ENCODE results near the gene DRGX.

DNA sequence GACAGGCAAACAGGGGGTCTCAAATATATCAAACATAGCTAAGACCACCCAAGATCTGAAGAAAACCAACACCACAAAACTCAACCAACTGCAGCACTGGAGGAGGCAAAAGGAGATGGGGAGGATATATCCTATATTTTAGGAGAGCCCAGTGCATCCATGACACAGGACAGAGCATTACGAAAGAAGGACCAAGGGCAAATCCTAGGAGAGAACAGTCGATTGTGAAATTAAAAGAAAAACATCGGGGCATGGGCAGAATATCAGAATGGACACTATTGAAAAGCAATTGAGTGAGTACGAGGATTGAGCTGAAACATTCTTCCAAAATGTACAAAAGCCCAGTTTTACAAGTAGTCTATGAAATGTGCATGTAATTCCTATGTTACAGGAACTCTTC lies 48.5 kb upstream of the DRGX start:
- TF ChIP-seq, protein P1, sequence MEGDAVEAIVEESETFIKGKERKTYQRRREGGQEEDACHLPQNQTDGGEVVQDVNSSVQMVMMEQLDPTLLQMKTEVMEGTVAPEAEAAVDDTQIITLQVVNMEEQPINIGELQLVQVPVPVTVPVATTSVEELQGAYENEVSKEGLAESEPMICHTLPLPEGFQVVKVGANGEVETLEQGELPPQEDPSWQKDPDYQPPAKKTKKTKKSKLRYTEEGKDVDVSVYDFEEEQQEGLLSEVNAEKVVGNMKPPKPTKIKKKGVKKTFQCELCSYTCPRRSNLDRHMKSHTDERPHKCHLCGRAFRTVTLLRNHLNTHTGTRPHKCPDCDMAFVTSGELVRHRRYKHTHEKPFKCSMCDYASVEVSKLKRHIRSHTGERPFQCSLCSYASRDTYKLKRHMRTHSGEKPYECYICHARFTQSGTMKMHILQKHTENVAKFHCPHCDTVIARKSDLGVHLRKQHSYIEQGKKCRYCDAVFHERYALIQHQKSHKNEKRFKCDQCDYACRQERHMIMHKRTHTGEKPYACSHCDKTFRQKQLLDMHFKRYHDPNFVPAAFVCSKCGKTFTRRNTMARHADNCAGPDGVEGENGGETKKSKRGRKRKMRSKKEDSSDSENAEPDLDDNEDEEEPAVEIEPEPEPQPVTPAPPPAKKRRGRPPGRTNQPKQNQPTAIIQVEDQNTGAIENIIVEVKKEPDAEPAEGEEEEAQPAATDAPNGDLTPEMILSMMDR (IDR thresholded peaks at IDR 0.05; ENCODE audit: extremely low read depth in 1 of 2, insufficient read depth in 1 of 2, low read depth in 1 of 2, low read length in 2 of 2): no peak
- TF ChIP-seq JUN (IDR thresholded peaks at IDR 0.05; ENCODE audit: borderline replicate concordance, insufficient read depth, insufficient read length, low read depth): no peak

All from endothelial cell of umbilical vein (primary cell).